Fibroblast of villous mesenchyme (primary cell): ENCODE data around the gene HPCAL1. TPM values are rescaled to one million over a fixed set of nuclear protein-coding genes. Genes with fewer than 3 reads are reported as not detected.

ENCODE experiments used
- DNase-seq: peaks from one replicate; pipeline ENCODE4 v3.0.0-alpha.2; 2010; ENCODE audit warnings: low read depth
- H3K4me3 ChIP-seq: 2 replicates; pipeline ENCODE4 v1.5.1; 2011; ENCODE audit warnings: low read depth, mild to moderate bottlenecking, low read length
- total RNA-seq: library from RNA; depleted of rRNA; stranded (reverse); fragments of >200 nt; gene quantifications from 2 replicates; pipeline ENCODE4 v1.2.3, GENCODE V29; 2012
- TF ChIP-seq, protein P1 (sequence below): IDR thresholded peaks from 2 replicates; pipeline ENCODE4 v1.5.1; 2012; ENCODE audit warnings: low read depth, mild to moderate bottlenecking, low read length; ENCODE audit not compliant: insufficient read depth

Gene HPCAL1
- total RNA-seq, 1 donor, result 60.0 TPM

GRCh38 chr2:10348891-10349290 lies 46.2 kb downstream of the HPCAL1 start:
- DNase-seq, result no peak
- no peak overlapping the region for H3K4me3 ChIP-seq
- TF ChIP-seq, protein P1, sequence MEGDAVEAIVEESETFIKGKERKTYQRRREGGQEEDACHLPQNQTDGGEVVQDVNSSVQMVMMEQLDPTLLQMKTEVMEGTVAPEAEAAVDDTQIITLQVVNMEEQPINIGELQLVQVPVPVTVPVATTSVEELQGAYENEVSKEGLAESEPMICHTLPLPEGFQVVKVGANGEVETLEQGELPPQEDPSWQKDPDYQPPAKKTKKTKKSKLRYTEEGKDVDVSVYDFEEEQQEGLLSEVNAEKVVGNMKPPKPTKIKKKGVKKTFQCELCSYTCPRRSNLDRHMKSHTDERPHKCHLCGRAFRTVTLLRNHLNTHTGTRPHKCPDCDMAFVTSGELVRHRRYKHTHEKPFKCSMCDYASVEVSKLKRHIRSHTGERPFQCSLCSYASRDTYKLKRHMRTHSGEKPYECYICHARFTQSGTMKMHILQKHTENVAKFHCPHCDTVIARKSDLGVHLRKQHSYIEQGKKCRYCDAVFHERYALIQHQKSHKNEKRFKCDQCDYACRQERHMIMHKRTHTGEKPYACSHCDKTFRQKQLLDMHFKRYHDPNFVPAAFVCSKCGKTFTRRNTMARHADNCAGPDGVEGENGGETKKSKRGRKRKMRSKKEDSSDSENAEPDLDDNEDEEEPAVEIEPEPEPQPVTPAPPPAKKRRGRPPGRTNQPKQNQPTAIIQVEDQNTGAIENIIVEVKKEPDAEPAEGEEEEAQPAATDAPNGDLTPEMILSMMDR, result no peak

DNA sequence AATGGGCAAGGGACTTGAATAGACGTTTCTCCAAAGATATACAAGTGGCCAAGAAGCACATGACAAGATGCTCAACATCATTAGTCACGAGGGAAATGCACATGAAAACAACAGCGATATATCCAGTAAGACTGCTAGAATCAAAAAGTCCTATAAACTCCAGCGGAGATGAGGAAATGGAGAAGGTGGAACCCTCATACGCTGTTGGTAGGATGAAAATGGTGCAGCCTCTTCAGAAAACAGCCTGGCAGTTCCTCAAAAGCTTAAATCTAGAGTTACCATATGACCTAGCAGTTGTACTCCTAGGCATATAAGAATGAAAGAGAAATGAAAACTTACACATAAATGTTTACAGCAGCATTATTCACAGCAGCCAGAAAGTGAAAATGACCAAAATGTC lies 48.1 kb downstream of the HPCAL1 start:
- no peak for DNase-seq
- H3K4me3 ChIP-seq, result no peak overlapping the region
- TF ChIP-seq, protein P1, result no peak

- TF ChIP-seq, protein P1, result no peak
- H3K4me3 ChIP-seq, result no peak overlapping the region
- no peak for DNase-seq
These were observed 49.7 kb downstream of the HPCAL1 start for GRCh38 chr2:10352361-10352760.

DNA sequence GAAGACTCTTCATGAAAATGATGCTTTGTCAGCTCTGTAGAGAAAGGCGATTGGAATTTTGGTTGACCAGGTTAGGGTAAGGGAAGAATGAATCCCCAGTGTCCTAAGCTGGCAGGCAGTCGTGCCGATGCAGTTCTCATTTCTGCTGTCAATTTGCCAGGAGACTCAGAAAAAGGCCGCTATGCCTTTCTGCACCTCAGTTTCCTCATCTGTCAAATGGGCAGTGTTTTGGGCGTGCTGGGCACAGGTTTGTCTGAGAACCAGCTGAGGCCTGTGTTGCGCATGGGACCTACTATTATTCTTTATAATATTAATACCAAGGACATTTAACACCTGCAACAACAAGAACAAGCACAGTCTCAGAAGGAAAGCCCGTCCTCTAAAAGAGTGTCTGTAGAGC lies 50.3 kb downstream of the HPCAL1 start:
- DNase-seq, result no peak
- TF ChIP-seq, protein P1, result no peak
- no peak overlapping the region for H3K4me3 ChIP-seq

GRCh38 chr2:10353931-10354330 lies 51.2 kb downstream of the HPCAL1 start:
- no peak for DNase-seq
- no peak overlapping the region for H3K4me3 ChIP-seq
- TF ChIP-seq, protein P1, result no peak

DNA sequence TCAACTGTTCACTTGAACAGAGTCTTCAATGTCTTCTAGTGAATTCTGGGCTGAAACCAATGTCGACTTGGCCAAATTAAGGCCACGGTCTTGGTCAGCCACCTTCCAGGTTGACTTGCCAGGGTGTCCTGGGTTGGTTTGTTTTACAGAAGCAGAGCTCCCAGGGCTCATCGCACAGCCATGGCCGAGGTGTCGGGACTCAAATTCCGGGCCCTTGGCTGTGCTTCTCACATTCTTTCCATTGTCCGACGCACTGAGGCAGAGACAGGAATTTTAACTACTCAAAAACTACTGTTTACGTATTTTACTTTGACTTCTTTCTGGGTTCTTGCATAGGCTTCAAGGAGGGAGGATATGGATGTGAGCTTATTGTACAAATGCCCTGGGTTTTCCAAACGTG lies 51.7 kb downstream of the HPCAL1 start:
- no peak for DNase-seq
- TF ChIP-seq, protein P1, result no peak
- no peak overlapping the region for H3K4me3 ChIP-seq

DNA sequence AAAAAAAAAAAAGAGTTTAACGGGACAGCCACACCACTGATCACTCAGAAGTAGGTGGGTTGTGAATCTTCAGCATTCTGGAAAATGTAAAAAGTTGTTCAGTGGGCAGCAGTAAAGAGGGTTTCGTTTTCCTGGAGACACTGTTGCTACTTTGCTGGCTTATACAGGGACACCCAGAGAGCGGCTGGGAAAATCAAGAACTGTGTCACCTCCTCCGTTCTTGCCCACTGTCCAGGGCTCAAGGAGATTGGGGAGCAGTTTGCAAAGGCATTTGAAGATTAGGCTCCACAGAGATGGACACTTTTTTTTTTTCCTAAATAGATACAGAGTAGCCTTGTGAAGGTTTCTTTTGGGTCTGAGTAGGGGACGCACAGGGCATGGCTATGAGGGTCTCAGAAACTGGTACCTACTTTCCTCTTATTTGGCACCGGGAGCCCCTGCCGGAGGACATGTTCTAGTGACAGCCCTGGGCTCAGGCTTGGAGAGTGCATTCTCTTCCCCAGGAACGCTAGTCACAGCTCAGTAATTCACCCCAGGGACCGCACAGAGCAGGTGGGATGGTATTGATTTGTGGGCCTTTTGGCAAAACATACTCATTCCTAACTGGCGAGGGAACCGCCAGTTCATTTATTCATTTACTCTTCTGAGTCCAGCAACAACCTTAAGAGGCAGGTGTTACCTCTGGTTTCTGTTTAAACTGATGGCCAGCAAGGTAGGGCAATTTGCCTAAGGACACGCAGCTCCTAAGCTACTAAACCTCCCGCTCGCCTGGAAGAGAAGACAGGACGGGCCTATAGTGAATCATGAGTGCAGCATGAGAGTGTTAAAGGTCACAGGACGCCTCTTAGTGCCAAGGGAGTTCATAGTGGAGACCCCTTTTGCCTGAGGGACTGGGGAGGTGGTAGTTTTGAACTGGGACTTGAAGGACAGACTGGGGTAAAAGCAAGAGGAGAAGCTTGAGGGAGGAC lies 53.1 kb downstream of the HPCAL1 start:
- TF ChIP-seq, protein P1, result no peak
- no peak for DNase-seq
- H3K4me3 ChIP-seq, result no peak overlapping the region
